ENCODE measurements around the gene CD38.

- TF ChIP-seq, protein P1, sequence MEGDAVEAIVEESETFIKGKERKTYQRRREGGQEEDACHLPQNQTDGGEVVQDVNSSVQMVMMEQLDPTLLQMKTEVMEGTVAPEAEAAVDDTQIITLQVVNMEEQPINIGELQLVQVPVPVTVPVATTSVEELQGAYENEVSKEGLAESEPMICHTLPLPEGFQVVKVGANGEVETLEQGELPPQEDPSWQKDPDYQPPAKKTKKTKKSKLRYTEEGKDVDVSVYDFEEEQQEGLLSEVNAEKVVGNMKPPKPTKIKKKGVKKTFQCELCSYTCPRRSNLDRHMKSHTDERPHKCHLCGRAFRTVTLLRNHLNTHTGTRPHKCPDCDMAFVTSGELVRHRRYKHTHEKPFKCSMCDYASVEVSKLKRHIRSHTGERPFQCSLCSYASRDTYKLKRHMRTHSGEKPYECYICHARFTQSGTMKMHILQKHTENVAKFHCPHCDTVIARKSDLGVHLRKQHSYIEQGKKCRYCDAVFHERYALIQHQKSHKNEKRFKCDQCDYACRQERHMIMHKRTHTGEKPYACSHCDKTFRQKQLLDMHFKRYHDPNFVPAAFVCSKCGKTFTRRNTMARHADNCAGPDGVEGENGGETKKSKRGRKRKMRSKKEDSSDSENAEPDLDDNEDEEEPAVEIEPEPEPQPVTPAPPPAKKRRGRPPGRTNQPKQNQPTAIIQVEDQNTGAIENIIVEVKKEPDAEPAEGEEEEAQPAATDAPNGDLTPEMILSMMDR (conservative IDR thresholded peaks at IDR 0.05 in 1 of 2, IDR thresholded peaks at IDR 0.05 in 1 of 2; ENCODE audit: extremely low read depth in 1 of 2, insufficient read depth in 1 of 2, low read depth in 1 of 2, low read length in 2 of 2), result no peak
- TF ChIP-seq EZH2 (IDR thresholded peaks at IDR 0.05; ENCODE audit: borderline replicate concordance, low read length), result no peak
Measured at GRCh38 chr4:15753786-15754185, 24.3 kb upstream of the CD38 start.

Data from mammary epithelial cell (primary cell).